GM23248 (cell line): ENCODE data around the gene NUCB1.
"Not testable (repeated sequence)": the region's sequence is repeated elsewhere in the genome, so short reads cannot be mapped to it uniquely, and the experiment has no call there.

Experiments used
- EZH2 ChIP-seq: fragments of 200-600 bp; sonication (generic); IDR thresholded peaks from 2 replicates; pipeline ENCODE4 v1.6.1; 2018; ENCODE audit warnings: antibody characterized with exemption, mild to moderate bottlenecking; ENCODE audit not compliant: insufficient read depth, poor library complexity, severe bottlenecking
- EZH2phosphoT487 ChIP-seq: fragments of 200-600 bp; sonication (generic); IDR thresholded peaks from 2 replicates; pipeline ENCODE4 v1.6.1; 2018; ENCODE audit warnings: antibody characterized with exemption, moderate library complexity, mild to moderate bottlenecking, low read depth; ENCODE audit not compliant: insufficient read depth

DNA sequence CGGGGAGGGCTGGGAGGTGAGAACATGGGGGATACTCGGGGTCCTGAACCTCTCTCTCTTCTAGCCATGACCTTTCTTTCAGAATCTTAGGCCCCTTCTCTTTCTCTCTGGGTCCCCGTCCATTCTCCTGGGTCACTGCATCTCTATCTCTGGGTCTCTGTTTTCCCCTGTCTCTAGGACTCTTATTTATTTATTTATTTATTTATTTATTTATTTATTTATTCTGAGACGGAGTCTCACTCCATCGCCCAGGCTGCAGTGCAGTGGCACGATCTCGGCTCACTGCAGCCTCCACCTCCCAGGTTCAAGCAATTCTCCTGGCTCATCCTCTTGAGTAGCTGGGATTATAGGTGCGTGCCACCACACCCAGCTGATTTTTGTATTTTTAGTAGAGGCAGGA lies 19.2 kb downstream of the NUCB1 start:
- not testable (repeated sequence) for TF ChIP-seq EZH2, EZH2phosphoT487
